WTC11 (cell line): Measurements from ENCODE around the gene SGCD. TPM values are rescaled to one million over a fixed set of nuclear protein-coding genes. Genes with fewer than 3 reads are reported as not detected.

Experiments
- ATAC-seq: fragments of 200-7000 bp; cut with Tn5 transposase; 2 replicates; pipeline ENCODE4 v1.10.0; 2021; ENCODE audit warnings: mild to moderate bottlenecking, moderate library complexity
- CTCF ChIA-PET: fragments of 300-600 bp; sonication (Branson Sonifier 250); formaldehyde crosslinking; loops from one replicate; lab custom pipeline; 2021; ENCODE audit warnings: antibody characterized with exemption; lab: Charles Lee
- POLR2A ChIA-PET: fragments of 350-600 bp; sonication (Branson Sonifier 250); formaldehyde crosslinking; loops from one replicate; lab custom pipeline; 2021; ENCODE audit warnings: antibody characterized with exemption; lab: Charles Lee
- DNase-seq: peaks from one replicate; pipeline ENCODE4 v3.0.0; 2021; ENCODE audit warnings: low spot score
- H3K27ac Mint-ChIP-seq: 2 replicates; pipeline ENCODE4 v1.8.0; 2021; ENCODE audit warnings: mixed read lengths
- H3K27me3 Mint-ChIP-seq: 2 replicates; pipeline ENCODE4 v1.8.0; 2021; ENCODE audit warnings: low read depth, mild to moderate bottlenecking, moderate library complexity, mixed read lengths
- H3K36me3 Mint-ChIP-seq: 2 replicates; pipeline ENCODE4 v1.8.0; 2021; ENCODE audit warnings: mixed read lengths
- H3K4me1 Mint-ChIP-seq: 2 replicates; pipeline ENCODE4 v1.8.0; 2022; ENCODE audit warnings: mixed read lengths
- H3K4me3 Mint-ChIP-seq: 2 replicates; pipeline ENCODE4 v1.8.0; 2021; ENCODE audit warnings: mild to moderate bottlenecking, moderate library complexity, mixed read lengths
- H3K9me3 Mint-ChIP-seq: 2 replicates; pipeline ENCODE4 v1.8.0; 2021; ENCODE audit warnings: mixed read lengths
- ATF3 ChIP-seq: sonication (generic); formaldehyde crosslinking; conservative IDR thresholded peaks from 2 replicates; pipeline ENCODE4 v1.8.1; 2022; ENCODE audit warnings: mild to moderate bottlenecking, missing genetic modification reagents
- ATF6 ChIP-seq: sonication (generic); formaldehyde crosslinking; IDR thresholded peaks from 2 replicates; pipeline ENCODE4 v1.8.1; 2023; ENCODE audit warnings: mild to moderate bottlenecking, missing genetic modification reagents
- CREB1 ChIP-seq: sonication (generic); formaldehyde crosslinking; IDR thresholded peaks from 2 replicates; pipeline ENCODE4 v1.8.0; 2023; ENCODE audit warnings: mild to moderate bottlenecking, missing genetic modification reagents
- CTCF ChIP-seq: fragments of 200-600 bp; IDR thresholded peaks from 2 replicates; pipeline ENCODE4 v1.8.0; 2022; ENCODE audit warnings: antibody characterized with exemption
- E2F4 ChIP-seq: sonication (generic); formaldehyde crosslinking; IDR thresholded peaks from 2 replicates; pipeline ENCODE4 v1.8.1; 2022; ENCODE audit warnings: low read depth, mild to moderate bottlenecking, moderate library complexity, missing genetic modification reagents, borderline replicate concordance
- ELF4 ChIP-seq: sonication (generic); formaldehyde crosslinking; IDR thresholded peaks from 2 replicates; pipeline ENCODE4 v1.8.1; 2022; ENCODE audit warnings: low read depth, mild to moderate bottlenecking, moderate library complexity, missing genetic modification reagents
- EMX1 ChIP-seq: fragments of 250-450 bp; sonication (Bioruptor Pico); IDR thresholded peaks from 2 replicates; pipeline ENCODE4 v1.8.0; 2021; ENCODE audit warnings: mild to moderate bottlenecking
- FOXP1 ChIP-seq: sonication (generic); formaldehyde crosslinking; IDR thresholded peaks from 2 replicates; pipeline ENCODE4 v1.8.0; 2022; ENCODE audit warnings: missing genetic modification reagents, mild to moderate bottlenecking, moderate library complexity, borderline replicate concordance
- FOXP4 ChIP-seq: sonication (generic); formaldehyde crosslinking; IDR thresholded peaks from 2 replicates; pipeline ENCODE4 v1.8.0; 2022; ENCODE audit warnings: mild to moderate bottlenecking, missing genetic modification reagents
- GABPB1 ChIP-seq: sonication (generic); formaldehyde crosslinking; IDR thresholded peaks from 2 replicates; pipeline ENCODE4 v1.8.1; 2023; ENCODE audit warnings: mild to moderate bottlenecking, missing genetic modification reagents
- IRF2 ChIP-seq: sonication (generic); formaldehyde crosslinking; IDR thresholded peaks from 2 replicates; pipeline ENCODE4 v1.8.0; 2022; ENCODE audit warnings: low read depth, missing genetic modification reagents, borderline replicate concordance
- KAT7 ChIP-seq: sonication (generic); formaldehyde crosslinking; IDR thresholded peaks from 2 replicates; pipeline ENCODE4 v1.8.1; 2023; ENCODE audit warnings: missing genetic modification reagents, mild to moderate bottlenecking, borderline replicate concordance
- MLX ChIP-seq: sonication (generic); formaldehyde crosslinking; IDR thresholded peaks from 2 replicates; pipeline ENCODE4 v1.8.1; 2023; ENCODE audit warnings: mild to moderate bottlenecking, missing genetic modification reagents, moderate library complexity
- NFYB ChIP-seq: sonication (generic); formaldehyde crosslinking; conservative IDR thresholded peaks from 2 replicates; pipeline ENCODE4 v1.8.0; 2022; ENCODE audit warnings: low read depth, missing genetic modification reagents
- OVOL2 ChIP-seq: fragments of 250-450 bp; sonication (Bioruptor Pico); IDR thresholded peaks from 2 replicates; pipeline ENCODE4 v1.9.0; 2021; ENCODE audit warnings: mild to moderate bottlenecking, borderline replicate concordance
- PRRX2 ChIP-seq: fragments of 250-450 bp; sonication (Bioruptor Pico); IDR thresholded peaks from 2 replicates; pipeline ENCODE4 v1.8.0; 2021; ENCODE audit warnings: mild to moderate bottlenecking
- RELA ChIP-seq: sonication (generic); formaldehyde crosslinking; IDR thresholded peaks from 2 replicates; pipeline ENCODE4 v1.8.1; 2022; ENCODE audit warnings: missing genetic modification reagents, mild to moderate bottlenecking, borderline replicate concordance
- SOX15 ChIP-seq: fragments of 250-450 bp; sonication (Bioruptor Pico); IDR thresholded peaks from 2 replicates; pipeline ENCODE4 v1.9.0; 2021; ENCODE audit warnings: mild to moderate bottlenecking
- TCF7 ChIP-seq: sonication (generic); formaldehyde crosslinking; IDR thresholded peaks from 2 replicates; pipeline ENCODE4 v1.8.0; 2022; ENCODE audit warnings: mild to moderate bottlenecking, low read depth, missing genetic modification reagents, moderate library complexity
- ZNF121 ChIP-seq: sonication (generic); formaldehyde crosslinking; IDR thresholded peaks from 2 replicates; pipeline ENCODE4 v1.8.0; 2023; ENCODE audit warnings: missing genetic modification reagents
- ZNF416 ChIP-seq: fragments of 250-450 bp; sonication (Bioruptor Pico); IDR thresholded peaks from 2 replicates; pipeline ENCODE4 v1.9.0; 2021; ENCODE audit warnings: mild to moderate bottlenecking, inconsistent platforms
- ZNF423 ChIP-seq: fragments of 250-450 bp; sonication (Bioruptor Pico); IDR thresholded peaks from 2 replicates; pipeline ENCODE4 v2.1.2; 2022; ENCODE audit warnings: mild to moderate bottlenecking, moderate library complexity
- ZNF425 ChIP-seq: fragments of 250-450 bp; sonication (Bioruptor Pico); conservative IDR thresholded peaks from 2 replicates; pipeline ENCODE4 v1.9.0; 2021; ENCODE audit warnings: mild to moderate bottlenecking
- ZNF671 ChIP-seq: fragments of 250-450 bp; sonication (Bioruptor Pico); IDR thresholded peaks from 2 replicates; pipeline ENCODE4 v1.8.0; 2021; ENCODE audit warnings: mild to moderate bottlenecking
- total RNA-seq: library from RNA; stranded (reverse); gene quantifications from 3 replicates; pipeline ENCODE4 v1.2.3, GENCODE V29; 2021

Gene SGCD
- total RNA-seq, 1 experiment from 2014 or later, result 0.33 TPM

GRCh38 chr5:156407251-156407650 is 80.3 kb downstream of the SGCD start:
- TF ChIP-seq ATF6 (CRISPR knock-in tag) (no peak), ZNF121 (no peak), NFYB (CRISPR knock-in tag) (no peak), IRF2 (CRISPR knock-in tag) (no peak), TCF7 (no peak)
- Mint-ChIP-seq H3K27ac (no peak overlapping the region), H3K9me3 (peaks cover 13% of the 10 kb centered on the region), H3K36me3 (peaks cover 4% of the 10 kb centered on the region), H3K4me3 (no peak overlapping the region), H3K4me1 (peaks cover 16% of the 10 kb centered on the region), H3K27me3 (no peaks in the 10 kb centered on the region; the same call in 1 of the 2 replicates)
- ATAC-seq, result no peak
- ChIA-PET CTCF (no interaction called here), POLR2A (no interaction called here)
- DNase-seq, result no peak

- no peaks in the 10 kb centered on the region; the same call in 1 of the 2 replicates for H3K27me3 Mint-ChIP-seq
- no peak for ATAC-seq
- peaks cover 13% of the 10 kb centered on the region for H3K9me3 Mint-ChIP-seq
- no peak for DNase-seq
- H3K4me1 Mint-ChIP-seq, result peaks cover 3% of the 10 kb centered on the region; the same call in 1 of the 2 replicates
- peaks cover 4% of the 10 kb centered on the region for H3K36me3 Mint-ChIP-seq
- H3K27ac Mint-ChIP-seq, result no peak overlapping the region
- TF ChIP-seq ZNF416 (CRISPR knock-in tag), result no peak
- TF ChIP-seq FOXP1 (CRISPR knock-in tag), result no peak
- TF ChIP-seq EMX1 (CRISPR knock-in tag), result no peak
- TF ChIP-seq ZNF671 (CRISPR knock-in tag), result no peak
- no peak for TF ChIP-seq FOXP4 (CRISPR knock-in tag)
- no peak for TF ChIP-seq SOX15
- POLR2A ChIA-PET, result no interaction called here
- no peak overlapping the region for H3K4me3 Mint-ChIP-seq
- CTCF ChIA-PET, result no interaction called here
These were observed 82.9 kb downstream of the SGCD start for GRCh38 chr5:156409834-156410233.

GRCh38 chr5:156411185-156411613 is 84.2 kb downstream of the SGCD start:
- H3K4me3 Mint-ChIP-seq, result no peak overlapping the region
- peaks cover 13% of the 10 kb centered on the region for H3K9me3 Mint-ChIP-seq
- DNase-seq, result no peak
- ChIA-PET POLR2A (no interaction called here), CTCF (no interaction called here)
- H3K27ac Mint-ChIP-seq, result no peak overlapping the region
- peaks cover 11% of the 10 kb centered on the region for H3K4me1 Mint-ChIP-seq
- H3K36me3 Mint-ChIP-seq, result peaks cover 4% of the 10 kb centered on the region
- no peaks in the 10 kb centered on the region; the same call in 1 of the 2 replicates for H3K27me3 Mint-ChIP-seq
- ATAC-seq, result no peak
- TF ChIP-seq PRRX2 (CRISPR knock-in tag) (no peak), E2F4 (CRISPR knock-in tag) (no peak), CREB1 (CRISPR knock-in tag) (no peak), MLX (CRISPR knock-in tag) (no peak), CTCF (no peak), ZNF416 (CRISPR knock-in tag) (no peak), GABPB1 (CRISPR knock-in tag) (no peak), ZNF423 (CRISPR knock-in tag) (no peak), ELF4 (no peak), ZNF425 (no peak), ATF3 (no peak), OVOL2 (CRISPR knock-in tag) (no peak), RELA (no peak), KAT7 (no peak), IRF2 (CRISPR knock-in tag) (no peak)
